Suprapubic skin (tissue), 3 donors: ENCODE results near the gene PARP8.

Source experiments
- EP300 ChIP-seq: sonication (generic); formaldehyde crosslinking; IDR thresholded peaks from one replicate; pipeline ENCODE4 v1.6.1; 2017; ENCODE audit warnings: antibody characterized with exemption
- POLR2A ChIP-seq, 2 donors: fragments of 450-650 bp; IDR thresholded peaks; one replicate each; pipeline ENCODE4 v1.6.1; 2017; ENCODE audit warnings: antibody characterized with exemption in 2 of 2, mild to moderate bottlenecking in 2 of 2, moderate library complexity in 2 of 2
- TF ChIP-seq, protein P1 (sequence below), 2 donors: fragments of 200-600 bp in 1 of 2; fragments of 450-650 bp in 1 of 2; sonication (generic) in 1 of 2; IDR thresholded peaks; one replicate each; pipeline ENCODE4 v1.5.1; 2016 to 2019; ENCODE audit warnings: antibody characterized with exemption in 2 of 2, mild to moderate bottlenecking in 1 of 2, moderate library complexity in 1 of 2

DNA sequence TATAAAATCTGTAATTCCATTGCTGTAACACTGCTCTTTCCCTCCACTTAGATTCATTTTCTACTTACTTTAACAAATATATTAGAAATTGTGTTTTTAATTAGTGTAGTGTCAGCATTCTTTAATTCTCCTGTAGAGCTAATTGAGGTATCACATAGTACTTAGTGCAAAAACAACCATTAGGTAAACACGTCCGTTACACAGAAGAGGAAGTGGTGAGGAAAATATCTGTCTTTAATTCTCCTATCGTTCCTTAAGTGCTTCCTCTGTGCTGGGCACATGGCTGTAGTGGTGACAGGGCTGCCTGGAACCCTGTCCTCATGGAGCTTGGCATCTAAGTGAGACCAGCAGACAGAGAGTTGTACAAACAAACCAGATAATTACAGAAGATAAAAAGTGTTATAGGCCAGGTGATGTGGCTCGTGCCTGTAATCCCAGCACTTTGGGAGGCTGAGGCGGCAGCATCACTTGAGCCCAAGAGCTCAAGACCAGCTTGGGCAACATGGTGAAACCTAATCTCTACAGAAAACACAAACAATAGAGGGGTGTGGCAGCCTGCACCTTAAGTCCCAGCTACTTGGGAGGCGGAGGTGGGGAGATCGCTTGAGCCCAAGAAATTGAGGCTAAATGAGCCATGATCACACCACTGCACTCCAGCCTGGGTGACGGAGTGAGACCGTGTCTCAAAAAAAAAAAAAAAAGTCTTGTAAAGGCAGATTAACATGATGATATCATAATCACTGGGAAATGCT is 36.4 kb downstream of the PARP8 start:
- TF ChIP-seq, protein P1, sequence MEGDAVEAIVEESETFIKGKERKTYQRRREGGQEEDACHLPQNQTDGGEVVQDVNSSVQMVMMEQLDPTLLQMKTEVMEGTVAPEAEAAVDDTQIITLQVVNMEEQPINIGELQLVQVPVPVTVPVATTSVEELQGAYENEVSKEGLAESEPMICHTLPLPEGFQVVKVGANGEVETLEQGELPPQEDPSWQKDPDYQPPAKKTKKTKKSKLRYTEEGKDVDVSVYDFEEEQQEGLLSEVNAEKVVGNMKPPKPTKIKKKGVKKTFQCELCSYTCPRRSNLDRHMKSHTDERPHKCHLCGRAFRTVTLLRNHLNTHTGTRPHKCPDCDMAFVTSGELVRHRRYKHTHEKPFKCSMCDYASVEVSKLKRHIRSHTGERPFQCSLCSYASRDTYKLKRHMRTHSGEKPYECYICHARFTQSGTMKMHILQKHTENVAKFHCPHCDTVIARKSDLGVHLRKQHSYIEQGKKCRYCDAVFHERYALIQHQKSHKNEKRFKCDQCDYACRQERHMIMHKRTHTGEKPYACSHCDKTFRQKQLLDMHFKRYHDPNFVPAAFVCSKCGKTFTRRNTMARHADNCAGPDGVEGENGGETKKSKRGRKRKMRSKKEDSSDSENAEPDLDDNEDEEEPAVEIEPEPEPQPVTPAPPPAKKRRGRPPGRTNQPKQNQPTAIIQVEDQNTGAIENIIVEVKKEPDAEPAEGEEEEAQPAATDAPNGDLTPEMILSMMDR (IDR thresholded peaks at IDR 0.05), result no peak
- TF ChIP-seq POLR2A (IDR thresholded peaks at IDR 0.05) (no peak), EP300 (no peak)
